Fibroblast of villous mesenchyme (primary cell): Measurements from ENCODE around the gene ADGRL2. TPM values are rescaled to one million over a fixed set of nuclear protein-coding genes. Genes with fewer than 3 reads are reported as not detected.
"Not testable (repeated sequence)": the region's sequence is repeated elsewhere in the genome, so short reads cannot be mapped to it uniquely, and the experiment has no call there.

Experiments
- DNase-seq: peaks from one replicate; pipeline ENCODE4 v3.0.0-alpha.2; 2010; ENCODE audit warnings: low read depth
- H3K4me3 ChIP-seq: 2 replicates; pipeline ENCODE4 v1.5.1; 2011; ENCODE audit warnings: low read depth, mild to moderate bottlenecking, low read length
- CTCF ChIP-seq: IDR thresholded peaks from 2 replicates; pipeline ENCODE4 v1.5.1; 2012; ENCODE audit warnings: low read depth, mild to moderate bottlenecking, low read length; ENCODE audit not compliant: insufficient read depth
- total RNA-seq: library from RNA; depleted of rRNA; stranded (reverse); fragments of >200 nt; gene quantifications from 2 replicates; pipeline ENCODE4 v1.2.3, GENCODE V29; 2012

The ADGRL2 gene
- total RNA-seq, 1 donor = 15.1 TPM

- no peak for DNase-seq
- no peak for TF ChIP-seq CTCF
- H3K4me3 ChIP-seq = no peak overlapping the region
These were observed 52.2 kb downstream of the ADGRL2 start for GRCh38 chr1:81852961-81853360.

- TF ChIP-seq CTCF = no peak
- DNase-seq = peak; percentile 6
- H3K4me3 ChIP-seq = no peak overlapping the region
These were observed 66.5 kb downstream of the ADGRL2 start for GRCh38 chr1:81867235-81867634.

- DNase-seq = no peak
- H3K4me3 ChIP-seq = no peak overlapping the region
- TF ChIP-seq CTCF = no peak
These were observed 68.6 kb downstream of the ADGRL2 start for GRCh38 chr1:81869307-81869706.

- not testable (repeated sequence) for DNase-seq, H3K4me3 ChIP-seq
These were observed 70.4 kb downstream of the ADGRL2 start for GRCh38 chr1:81871091-81871490.

- no peak for TF ChIP-seq CTCF
- no peak overlapping the region for H3K4me3 ChIP-seq
- no peak for DNase-seq
These were observed 73.2 kb downstream of the ADGRL2 start for GRCh38 chr1:81873946-81874345.

DNA sequence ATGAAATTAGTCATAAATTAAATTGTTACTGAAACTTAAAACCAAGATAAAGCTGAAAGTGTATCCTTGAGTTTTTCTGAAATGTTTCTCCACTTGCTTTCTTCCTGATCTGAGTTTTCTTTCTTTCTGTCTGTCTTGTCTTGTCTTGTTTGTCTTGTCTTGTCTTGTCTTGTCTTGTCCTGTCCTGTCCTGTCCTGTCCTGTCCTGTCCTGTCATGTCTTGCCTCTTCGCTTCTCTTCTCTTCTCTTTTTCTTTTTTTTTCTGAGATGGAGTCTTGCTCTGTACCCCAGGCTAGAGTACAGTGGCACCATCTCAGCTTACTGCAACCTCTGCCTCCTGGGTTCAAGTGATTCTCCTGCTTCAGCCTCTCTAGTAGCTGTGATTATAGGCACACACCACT lies 73.7 kb downstream of the ADGRL2 start:
- TF ChIP-seq CTCF = no peak
- DNase-seq = no peak
- no peak overlapping the region for H3K4me3 ChIP-seq

DNA sequence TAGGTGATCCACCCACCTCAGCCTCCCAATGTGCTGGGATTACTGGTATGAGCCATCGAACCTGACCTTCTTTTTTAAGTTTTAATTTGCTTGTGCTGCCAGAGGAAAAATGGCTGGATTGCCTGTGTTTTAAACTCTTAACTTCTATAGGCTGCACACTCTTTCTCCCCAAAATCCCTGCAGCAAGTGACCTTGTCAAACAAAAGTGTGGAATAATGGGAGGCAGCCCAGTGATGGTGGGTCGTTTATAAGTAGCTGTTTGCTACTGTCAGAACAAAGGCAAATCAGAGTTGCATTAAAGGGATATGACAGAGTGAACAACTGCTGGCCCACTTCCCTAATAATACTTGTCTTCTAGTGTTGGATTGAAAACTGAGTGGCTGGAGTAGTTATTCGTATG lies 74.2 kb downstream of the ADGRL2 start:
- no peak for TF ChIP-seq CTCF
- DNase-seq = no peak
- H3K4me3 ChIP-seq = no peak overlapping the region
